DND-41 (cell line): Measurements from ENCODE around the gene RAB18.

Experiments used
- ATAC-seq: fragments of 200-7000 bp; cut with Tn5 transposase; 3 replicates; pipeline ENCODE4 v1.9.1; 2021; ENCODE audit warnings: low read depth; ENCODE audit not compliant: insufficient read depth
- DNase-seq: peaks from one replicate; pipeline ENCODE4 v3.0.0-alpha.2; 2020
- H2AFZ ChIP-seq: 2 replicates; pipeline ENCODE4 v1.6.0; 2012; ENCODE audit warnings: low read depth, low read length
- H3K27ac ChIP-seq: 2 replicates; pipeline ENCODE4 v1.5.1; 2012; ENCODE audit warnings: low read length, inconsistent platforms
- H3K27me3 ChIP-seq: fragments of 200-600 bp; sonication (generic); 2 replicates; pipeline ENCODE4 v1.6.0; 2012; ENCODE audit warnings: low read length, mild to moderate bottlenecking, inconsistent platforms; ENCODE audit not compliant: insufficient read depth, poor library complexity
- H3K36me3 ChIP-seq: 2 replicates; pipeline ENCODE4 v1.5.1; 2012; ENCODE audit warnings: low read length, inconsistent platforms; ENCODE audit not compliant: insufficient read depth
- H3K4me1 ChIP-seq: 2 replicates; pipeline ENCODE4 v1.5.1; 2012; ENCODE audit warnings: mild to moderate bottlenecking, low read length; ENCODE audit not compliant: insufficient read depth
- H3K4me2 ChIP-seq: 2 replicates; pipeline ENCODE4 v1.6.0; 2012; ENCODE audit warnings: mild to moderate bottlenecking, moderate library complexity, low read length, inconsistent platforms; ENCODE audit not compliant: insufficient read depth
- H3K4me3 ChIP-seq, 2 experiments: fragments of 200-600 bp in 1 of 2; shearing (Covaris generic) in 1 of 2; 2 replicates each; pipeline ENCODE4 v1.5.1; 2012 to 2016; ENCODE audit warnings: inconsistent platforms in 2 of 2, low read length in 2 of 2, mild to moderate bottlenecking in 2 of 2, low read depth in 1 of 2, moderate library complexity in 1 of 2
- H3K79me2 ChIP-seq: 2 replicates; pipeline ENCODE4 v1.6.0; 2012; ENCODE audit warnings: low read length, inconsistent platforms; ENCODE audit not compliant: insufficient read depth
- H3K9ac ChIP-seq: 2 replicates; pipeline ENCODE4 v1.6.0; 2012; ENCODE audit warnings: low read depth, mild to moderate bottlenecking, inconsistent platforms, low read length, moderate library complexity
- H3K9me3 ChIP-seq: 2 replicates; pipeline ENCODE4 v1.5.1; 2012; ENCODE audit warnings: low read length, moderate library complexity, mild to moderate bottlenecking, inconsistent platforms; ENCODE audit not compliant: insufficient read depth, severe bottlenecking
- H4K20me1 ChIP-seq: 2 replicates; pipeline ENCODE4 v1.6.0; 2012; ENCODE audit warnings: low read length; ENCODE audit not compliant: insufficient read depth
- EZH2 ChIP-seq: IDR thresholded peaks from 3 replicates; pipeline ENCODE4 v1.6.1; 2012; ENCODE audit warnings: borderline replicate concordance, low read depth, mild to moderate bottlenecking, moderate library complexity, low read length, inconsistent platforms; ENCODE audit not compliant: severe bottlenecking
- TF ChIP-seq, protein P1 (sequence below): IDR thresholded peaks from 2 replicates; pipeline ENCODE4 v1.5.1; 2012; ENCODE audit warnings: borderline replicate concordance, low read length, moderate library complexity, mild to moderate bottlenecking; ENCODE audit not compliant: poor library complexity, severe bottlenecking; ENCODE audit errors: extremely low read depth

RAB18 gene

GRCh38 chr10:27496137-27496536 lies 8.0 kb upstream of the RAB18 start:
- H3K36me3 ChIP-seq = no peaks in the 10 kb centered on the region
- H3K27ac ChIP-seq = no peak overlapping the region
- DNase-seq = no peak
- TF ChIP-seq, protein P1, sequence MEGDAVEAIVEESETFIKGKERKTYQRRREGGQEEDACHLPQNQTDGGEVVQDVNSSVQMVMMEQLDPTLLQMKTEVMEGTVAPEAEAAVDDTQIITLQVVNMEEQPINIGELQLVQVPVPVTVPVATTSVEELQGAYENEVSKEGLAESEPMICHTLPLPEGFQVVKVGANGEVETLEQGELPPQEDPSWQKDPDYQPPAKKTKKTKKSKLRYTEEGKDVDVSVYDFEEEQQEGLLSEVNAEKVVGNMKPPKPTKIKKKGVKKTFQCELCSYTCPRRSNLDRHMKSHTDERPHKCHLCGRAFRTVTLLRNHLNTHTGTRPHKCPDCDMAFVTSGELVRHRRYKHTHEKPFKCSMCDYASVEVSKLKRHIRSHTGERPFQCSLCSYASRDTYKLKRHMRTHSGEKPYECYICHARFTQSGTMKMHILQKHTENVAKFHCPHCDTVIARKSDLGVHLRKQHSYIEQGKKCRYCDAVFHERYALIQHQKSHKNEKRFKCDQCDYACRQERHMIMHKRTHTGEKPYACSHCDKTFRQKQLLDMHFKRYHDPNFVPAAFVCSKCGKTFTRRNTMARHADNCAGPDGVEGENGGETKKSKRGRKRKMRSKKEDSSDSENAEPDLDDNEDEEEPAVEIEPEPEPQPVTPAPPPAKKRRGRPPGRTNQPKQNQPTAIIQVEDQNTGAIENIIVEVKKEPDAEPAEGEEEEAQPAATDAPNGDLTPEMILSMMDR = no peak
- TF ChIP-seq EZH2 = no peak
- no peak overlapping the region for H3K9ac ChIP-seq
- no peaks in the 10 kb centered on the region for H3K4me1 ChIP-seq
- no peak overlapping the region for H3K4me3 ChIP-seq
- ATAC-seq = no peak
- H4K20me1 ChIP-seq = no peaks in the 10 kb centered on the region
- H3K9me3 ChIP-seq = peaks cover 2% of the 10 kb centered on the region
- H2AFZ ChIP-seq = no peak overlapping the region
- H3K27me3 ChIP-seq = peaks cover 6% of the 10 kb centered on the region
- H3K79me2 ChIP-seq = no peaks in the 10 kb centered on the region
- no peak overlapping the region for H3K4me2 ChIP-seq

GRCh38 chr10:27500096-27500495 lies 4.0 kb upstream of the RAB18 start:
- no peaks in the 10 kb centered on the region for H3K36me3 ChIP-seq
- no peak overlapping the region for H3K4me2 ChIP-seq
- ATAC-seq (no peak), DNase-seq (no peak)
- peaks cover 10% of the 10 kb centered on the region for H3K79me2 ChIP-seq
- H4K20me1 ChIP-seq = peaks cover 1% of the 10 kb centered on the region; the same call in 1 of the 2 replicates
- no peaks in the 10 kb centered on the region for H3K9me3 ChIP-seq
- peaks cover 11% of the 10 kb centered on the region for H3K4me1 ChIP-seq
- no peak overlapping the region for H3K9ac ChIP-seq
- H3K27me3 ChIP-seq = peaks cover 6% of the 10 kb centered on the region
- no peak overlapping the region for H2AFZ ChIP-seq
- no peak overlapping the region for H3K27ac ChIP-seq
- H3K4me3 ChIP-seq = no peak overlapping the region
- TF ChIP-seq, protein P1 = no peak
- TF ChIP-seq EZH2 = no peak

DNA sequence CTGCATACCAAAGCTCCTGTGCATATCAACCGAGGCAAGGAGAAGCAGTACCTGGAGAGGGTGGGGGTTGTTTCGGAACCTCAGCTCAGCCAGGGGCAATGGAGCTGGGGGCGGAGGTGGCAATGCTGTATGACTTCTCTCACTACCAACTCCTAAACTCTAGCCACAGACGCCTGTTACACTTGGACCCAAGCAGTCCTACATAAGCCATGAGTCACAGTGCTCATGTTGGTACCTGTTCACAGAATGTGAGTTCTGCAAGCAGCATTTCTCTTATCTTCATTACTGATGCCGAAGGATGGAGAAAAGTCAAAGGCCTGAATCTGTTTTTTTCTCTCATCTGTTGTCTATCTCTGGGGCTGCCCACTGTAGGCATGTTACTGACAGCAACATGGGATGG lies 3.2 kb upstream of the RAB18 start:
- Histone ChIP-seq H3K79me2 (peaks cover 18% of the 10 kb centered on the region), H3K27me3 (peaks cover 3% of the 10 kb centered on the region), H2AFZ (no peak overlapping the region), H4K20me1 (peaks cover 7% of the 10 kb centered on the region; the same call in 1 of the 2 replicates), H3K4me3 (no peak overlapping the region), H3K9ac (no peak overlapping the region), H3K4me1 (peaks cover 19% of the 10 kb centered on the region), H3K36me3 (no peaks in the 10 kb centered on the region), H3K4me2 (no peak overlapping the region), H3K9me3 (no peaks in the 10 kb centered on the region), H3K27ac (no peak overlapping the region)
- no peak for DNase-seq
- TF ChIP-seq, protein P1 = no peak
- no peak for TF ChIP-seq EZH2
- no peak for ATAC-seq
